Right lobe of liver (tissue), 4 donors: ENCODE results near the gene KATNAL1.

Experiments used
- CTCF ChIP-seq, 4 donors: fragments of 200-600 bp in 3 of 4; fragments of 450-650 bp in 1 of 4; IDR thresholded peaks; one replicate each; pipeline versions ENCODE4 v1.5.1 to v1.8.0; 2016 to 2022; ENCODE audit warnings: antibody characterized with exemption in 4 of 4, mild to moderate bottlenecking in 2 of 4
- POLR2A ChIP-seq: fragments of 450-650 bp; IDR thresholded peaks from one replicate; pipeline ENCODE4 v1.6.1; 2017; ENCODE audit warnings: antibody characterized with exemption, mild to moderate bottlenecking
- donor health status: DM: no; HTN: no; CAD: no.
- donor health status: DM: no; HTN: no; CAD: no.
- donor health status: DM: no; HTN: yes; CAD: no.

DNA sequence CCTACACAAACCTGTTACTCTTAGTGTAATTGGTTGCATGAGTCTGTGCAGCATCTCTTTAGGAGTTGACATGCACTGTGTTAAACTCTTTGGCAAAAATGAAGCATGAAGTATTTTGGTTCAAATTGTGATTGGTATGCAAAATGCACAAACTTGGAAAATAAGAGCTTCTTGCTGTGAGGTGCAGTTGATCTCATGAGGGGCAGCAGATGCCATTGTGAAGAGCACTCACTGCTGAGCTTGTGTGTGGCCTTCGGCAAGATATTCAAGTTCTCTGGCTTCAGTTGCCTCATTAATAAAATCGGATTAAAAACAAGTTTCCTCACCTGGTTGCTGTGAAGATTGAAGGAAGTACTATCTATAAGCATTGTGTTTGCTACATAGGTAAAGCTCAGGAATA lies 142.3 kb downstream of the KATNAL1 start:
- TF ChIP-seq CTCF (IDR thresholded peaks at IDR 0.05) (no peak), POLR2A (no peak)
